ENCODE data around the gene LAMTOR4.
"Not testable (repeated sequence)": the region's sequence is repeated elsewhere in the genome, so short reads cannot be mapped to it uniquely, and the experiment has no call there.

The LAMTOR4 gene

GRCh38 chr7:100122568-100122967 lies 26.1 kb upstream of the LAMTOR4 start:
- no peak for DNase-seq (ENCODE audit: low read depth)

GRCh38 chr7:100124301-100125230 lies 24.2 kb upstream of the LAMTOR4 start:
- no peak for DNase-seq (ENCODE audit: low read depth)

- DNase-seq (ENCODE audit: low read depth): no peak
Measured at GRCh38 chr7:100126239-100126930, 22.3 kb upstream of the LAMTOR4 start.

- DNase-seq (ENCODE audit: low read depth): peak; percentile 86
Measured at GRCh38 chr7:100126931-100127865, 21.5 kb upstream of the LAMTOR4 start, which contains the start of gene MBLAC1. Gene MBLAC1, plus strand, starts transcription at chr7:100126967. Its CDS starts 429 bp downstream, at chr7:100127396.

- no peak for DNase-seq (ENCODE audit: low read depth)
Measured at GRCh38 chr7:100127866-100128636, 20.7 kb upstream of the LAMTOR4 start.

GRCh38 chr7:100128637-100128963 lies 20.1 kb upstream of the LAMTOR4 start:
- no peak for DNase-seq (ENCODE audit: low read depth)

GRCh38 chr7:100130220-100130607 lies 18.5 kb upstream of the LAMTOR4 start:
- DNase-seq (ENCODE audit: low read depth): not testable (repeated sequence)

- DNase-seq (ENCODE audit: low read depth): peak; percentile 74
Measured at GRCh38 chr7:100130608-100131453, 17.9 kb upstream of the LAMTOR4 start.

- DNase-seq (ENCODE audit: low read depth): no peak
Measured at GRCh38 chr7:100132126-100132525, 16.6 kb upstream of the LAMTOR4 start.

- peak; percentile 44 for DNase-seq (ENCODE audit: low read depth)
Measured at GRCh38 chr7:100132697-100133151, 16.0 kb upstream of the LAMTOR4 start.

- DNase-seq (ENCODE audit: low read depth): no peak
Measured at GRCh38 chr7:100137851-100138760, 10.6 kb upstream of the LAMTOR4 start.

- no peak for DNase-seq (ENCODE audit: low read depth)
Measured at GRCh38 chr7:100141555-100141949, 7.2 kb upstream of the LAMTOR4 start.

- no peak for DNase-seq (ENCODE audit: low read depth)
Measured at GRCh38 chr7:100142461-100142860, 6.3 kb upstream of the LAMTOR4 start.

GRCh38 chr7:100146350-100146749 lies 2.4 kb upstream of the LAMTOR4 start:
- DNase-seq (ENCODE audit: low read depth): not testable (repeated sequence)

- DNase-seq (ENCODE audit: low read depth): no peak
Measured at GRCh38 chr7:100147278-100147677, 1.4 kb upstream of the LAMTOR4 start.

- DNase-seq (ENCODE audit: low read depth): no peak
Measured at GRCh38 chr7:100148225-100148558, 526 bp upstream of the LAMTOR4 start.

- DNase-seq (ENCODE audit: low read depth): no peak
Measured at GRCh38 chr7:100152404-100152803, 3.7 kb downstream of the LAMTOR4 start.

GRCh38 chr7:100152937-100153666 lies 4.4 kb downstream of the LAMTOR4 start:
- no peak for DNase-seq (ENCODE audit: low read depth)

All from stimulated activated CD8-positive, alpha-beta memory T cell treated with anti-CD3 and anti-CD28 coated beads, Interleukin-12 subunit alpha, Interleukin-12 subunit beta, amount 100 ng/mL, for 1 hour (primary cell).